HG03442 (cell line): ENCODE results near the gene SERPINC1.
A peak's percentile ranks its signal among the peaks of the same experiment; 100 is the strongest.
"Not testable (repeated sequence)": the region's sequence is repeated elsewhere in the genome, so short reads cannot be mapped to it uniquely, and the experiment has no call there.

Experiments used
- ATAC-seq: cut with Tn5 transposase; IDR thresholded peaks from one replicate; pipeline ENCODE4 v1.9.1; 2021; ENCODE audit warnings: mild to moderate bottlenecking, moderate library complexity; ENCODE audit not compliant: unreplicated experiment

SERPINC1 gene

GRCh38 chr1:173893611-173894010 is 23.5 kb downstream of the SERPINC1 start:
- no peak for ATAC-seq

GRCh38 chr1:173889885-173890284 is 27.2 kb downstream of the SERPINC1 start:
- ATAC-seq: no peak

- ATAC-seq: no peak
Observed at GRCh38 chr1:173888749-173889148, 28.4 kb downstream of the SERPINC1 start.

- no peak for ATAC-seq
Observed at GRCh38 chr1:173887627-173888026, 29.5 kb downstream of the SERPINC1 start.

- ATAC-seq: no peak
Observed at GRCh38 chr1:173886746-173887611, 30.1 kb downstream of the SERPINC1 start.

GRCh38 chr1:173884701-173885100 is 32.4 kb downstream of the SERPINC1 start:
- ATAC-seq: no peak

- ATAC-seq: not testable (repeated sequence)
Observed at GRCh38 chr1:173881117-173881516, 36.0 kb downstream of the SERPINC1 start.

GRCh38 chr1:173878251-173878650 is 38.9 kb downstream of the SERPINC1 start:
- no peak for ATAC-seq

- ATAC-seq: no peak
Observed at GRCh38 chr1:173876732-173877131, 40.4 kb downstream of the SERPINC1 start.

- no peak for ATAC-seq
Observed at GRCh38 chr1:173871500-173871899, 45.6 kb downstream of the SERPINC1 start.

GRCh38 chr1:173871091-173871490 is 46.0 kb downstream of the SERPINC1 start:
- ATAC-seq: no peak

- ATAC-seq: peak; percentile 29
Observed at GRCh38 chr1:173870252-173871075, 46.7 kb downstream of the SERPINC1 start.

- no peak for ATAC-seq
Observed at GRCh38 chr1:173869021-173869359, 48.1 kb downstream of the SERPINC1 start.

GRCh38 chr1:173868266-173869020 is 48.7 kb downstream of the SERPINC1 start, which contains the start of gene ZBTB37:
Gene ZBTB37 (plus strand): TSS chr1:173868380. CDS start chr1:173870226, 1,846 bp downstream.
- ATAC-seq: peak; percentile 62

- peak; percentile 60 for ATAC-seq
Observed at GRCh38 chr1:173867753-173868265, 49.3 kb downstream of the SERPINC1 start, which contains the start of gene GAS5. Gene GAS5 (minus strand): TSS chr1:173867989.

GRCh38 chr1:173867141-173867752 is 49.9 kb downstream of the SERPINC1 start:
- ATAC-seq: no peak

- ATAC-seq: no peak
Observed at GRCh38 chr1:173866413-173867115, 50.6 kb downstream of the SERPINC1 start.

GRCh38 chr1:173865468-173866164 is 51.5 kb downstream of the SERPINC1 start:
- no peak for ATAC-seq
